ENCODE data around the gene LRRC8B. TPM values are rescaled to one million over a fixed set of nuclear protein-coding genes. Genes with fewer than 3 reads are reported as not detected.

Gene LRRC8B
- total and polyA plus RNA-seq, 2 experiments from 2014 or later = 0.32 to 0.54 TPM

DNA sequence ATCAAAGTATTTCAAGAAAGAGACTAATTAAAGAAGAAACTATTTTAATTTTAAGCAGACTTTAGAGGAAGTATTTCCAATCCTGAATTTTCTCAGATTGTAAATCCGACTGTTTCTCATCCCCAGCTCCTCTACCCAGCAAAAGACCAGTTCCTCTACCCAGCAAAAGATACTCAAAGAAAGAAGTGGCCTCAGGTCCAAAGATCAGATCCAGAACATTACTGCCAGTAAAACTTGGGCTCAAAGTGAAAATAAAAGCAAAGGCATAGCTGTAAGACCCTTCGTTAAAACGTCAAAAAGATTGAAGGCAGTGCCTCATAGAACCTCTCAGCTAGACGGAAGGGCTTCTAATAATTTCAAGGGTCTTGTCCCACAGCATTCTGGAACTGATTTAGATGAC lies 50.0 kb downstream of the LRRC8B start:
- H3K9ac ChIP-seq = no peak overlapping the region
- H3K79me2 ChIP-seq (ENCODE audit: insufficient read depth) = no peaks in the 10 kb centered on the region
- no peak overlapping the region for H3K4me2 ChIP-seq (ENCODE audit: unreplicated experiment)
- WGBS, 2 experiments (ENCODE audit: low coverage in 1 of 2, low lambda C conversion rate in 2 of 2, missing lambda C conversion rate in 2 of 2) = 80 to 82% methylated on average over 4 of the region's 4 CpGs
- TF ChIP-seq EZH2 (IDR thresholded peaks at IDR 0.05; ENCODE audit: insufficient read depth, poor library complexity, severe bottlenecking) (no peak), EZH2phosphoT487 (IDR thresholded peaks at IDR 0.05; ENCODE audit: insufficient read depth, low read depth) (no peak)
- no peak overlapping the region for H3K27ac ChIP-seq
- no peaks in the 10 kb centered on the region for H3K9me2 ChIP-seq (ENCODE audit: insufficient read depth)
- H2AFZ ChIP-seq = no peak overlapping the region
- H3K27me3 ChIP-seq (replicated peaks; ENCODE audit: insufficient read depth) = no peaks in the 10 kb centered on the region
- no peaks in the 10 kb centered on the region for H3K36me3 ChIP-seq (ENCODE audit: low read depth)
- no peaks in the 10 kb centered on the region for H3K4me1 ChIP-seq (ENCODE audit: insufficient read depth)
- in situ Hi-C loops (cut with MboI) = loop anchor here (25.0 kb wide), 1 partner anchor 87 kb away; no protein-coding TSS in a partner anchor
- H3F3A ChIP-seq (ENCODE audit: insufficient read depth) = no peaks in the 10 kb centered on the region
- H3K4me3 ChIP-seq = no peak overlapping the region
- no peaks in the 10 kb centered on the region for H3K9me3 ChIP-seq (ENCODE audit: low read depth)
- H4K20me1 ChIP-seq (ENCODE audit: insufficient read depth) = no peaks in the 10 kb centered on the region
- no peak for DNase-seq

DNA sequence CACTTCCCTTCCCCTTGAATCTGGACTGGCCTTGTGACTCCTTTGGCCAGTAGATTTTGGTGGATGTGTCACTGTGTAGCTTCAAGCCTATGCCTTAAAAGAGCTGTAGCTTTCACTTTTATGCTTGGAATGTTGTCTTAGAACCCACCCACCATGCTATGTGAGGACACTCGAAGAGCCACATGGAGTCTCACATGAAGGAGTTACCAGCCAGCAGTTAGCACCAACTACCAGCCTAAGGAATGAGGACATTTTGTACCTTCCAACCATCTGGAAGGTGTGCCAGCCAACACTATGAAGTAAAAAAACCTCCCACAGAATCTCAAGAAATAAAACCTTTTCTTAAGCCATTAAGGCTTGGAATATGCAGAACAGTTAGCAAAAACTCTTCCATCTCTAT lies 50.6 kb downstream of the LRRC8B start:
- no peaks in the 10 kb centered on the region for H3K27me3 ChIP-seq (replicated peaks; ENCODE audit: insufficient read depth)
- H3K9ac ChIP-seq = no peak overlapping the region
- H4K20me1 ChIP-seq (ENCODE audit: insufficient read depth) = no peaks in the 10 kb centered on the region
- no peaks in the 10 kb centered on the region for H3K9me2 ChIP-seq (ENCODE audit: insufficient read depth)
- no peak for DNase-seq
- no peaks in the 10 kb centered on the region for H3K36me3 ChIP-seq (ENCODE audit: low read depth)
- no peaks in the 10 kb centered on the region for H3K9me3 ChIP-seq (ENCODE audit: low read depth)
- TF ChIP-seq EZH2phosphoT487 (IDR thresholded peaks at IDR 0.05; ENCODE audit: insufficient read depth, low read depth) (no peak), EZH2 (IDR thresholded peaks at IDR 0.05; ENCODE audit: insufficient read depth, poor library complexity, severe bottlenecking) (no peak)
- in situ Hi-C loops (cut with MboI) = loop anchor here (25.0 kb wide), 1 partner anchor 88 kb away; no protein-coding TSS in a partner anchor
- no peak overlapping the region for H2AFZ ChIP-seq
- 33 to 48% methylated on average over 1 of the region's 1 CpG for WGBS, 2 experiments (ENCODE audit: low coverage in 1 of 2, low lambda C conversion rate in 2 of 2, missing lambda C conversion rate in 2 of 2)
- no peak overlapping the region for H3K27ac ChIP-seq
- H3K4me2 ChIP-seq (ENCODE audit: unreplicated experiment) = no peak overlapping the region
- H3K4me1 ChIP-seq (ENCODE audit: insufficient read depth) = no peaks in the 10 kb centered on the region
- H3F3A ChIP-seq (ENCODE audit: insufficient read depth) = no peaks in the 10 kb centered on the region
- H3K4me3 ChIP-seq = no peak overlapping the region
- H3K79me2 ChIP-seq (ENCODE audit: insufficient read depth) = no peaks in the 10 kb centered on the region

DNA sequence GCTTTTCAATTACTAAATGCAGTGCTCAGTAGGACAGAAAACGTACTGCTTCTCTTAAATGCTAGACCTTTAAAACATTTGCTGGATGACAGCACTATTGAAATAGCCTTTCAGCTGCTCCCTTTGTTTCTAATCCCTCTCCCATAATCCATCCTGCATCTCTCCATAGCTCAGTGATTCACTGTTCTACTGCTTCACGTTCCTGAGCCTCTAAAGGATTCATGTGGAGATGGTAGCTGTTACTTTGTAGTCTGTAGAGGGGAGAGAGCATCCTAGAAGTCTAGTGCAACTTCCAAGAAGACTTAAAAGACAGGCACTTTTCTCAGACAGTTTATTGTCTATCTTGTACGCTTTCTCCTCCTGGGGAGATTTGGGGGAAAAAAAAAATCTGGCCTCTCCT lies 51.4 kb downstream of the LRRC8B start:
- in situ Hi-C loops (cut with MboI) = loop anchor here (25.0 kb wide), 1 partner anchor 89 kb away; no protein-coding TSS in a partner anchor
- H2AFZ ChIP-seq = no peak overlapping the region
- 80 to 84% methylated on average over 3 of the region's 3 CpGs for WGBS, 2 experiments (ENCODE audit: low coverage in 1 of 2, low lambda C conversion rate in 2 of 2, missing lambda C conversion rate in 2 of 2)

DNA sequence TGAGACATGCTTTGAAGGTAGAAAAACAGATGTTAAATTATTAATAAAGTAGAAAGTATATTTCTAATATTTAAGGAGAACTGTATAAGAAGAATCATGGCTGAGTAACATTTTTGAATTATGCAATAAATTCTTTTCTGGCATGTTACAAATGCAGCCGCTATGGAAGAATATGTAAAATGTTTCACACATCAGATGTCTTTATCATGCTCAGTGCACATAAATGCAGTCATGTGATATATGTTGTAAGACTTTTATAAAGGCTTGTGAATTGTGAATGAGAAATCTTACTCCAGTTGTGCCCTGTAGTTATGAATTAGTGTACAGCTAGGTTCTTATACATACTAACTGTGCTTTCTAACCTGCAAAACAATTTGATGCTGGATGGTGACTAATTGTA lies 53.5 kb downstream of the LRRC8B start:
- Histone ChIP-seq H2AFZ (no peak overlapping the region), H3F3A (ENCODE audit: insufficient read depth) (no peaks in the 10 kb centered on the region), H3K9ac (no peak overlapping the region), H3K27me3 (replicated peaks; ENCODE audit: insufficient read depth) (no peaks in the 10 kb centered on the region), H3K9me3 (ENCODE audit: low read depth) (no peaks in the 10 kb centered on the region), H3K4me3 (no peak overlapping the region), H3K4me1 (ENCODE audit: insufficient read depth) (no peaks in the 10 kb centered on the region), H3K27ac (no peak overlapping the region), H4K20me1 (ENCODE audit: insufficient read depth) (no peaks in the 10 kb centered on the region), H3K4me2 (ENCODE audit: unreplicated experiment) (no peak overlapping the region), H3K36me3 (ENCODE audit: low read depth) (no peaks in the 10 kb centered on the region), H3K9me2 (ENCODE audit: insufficient read depth) (no peaks in the 10 kb centered on the region), H3K79me2 (ENCODE audit: insufficient read depth) (no peaks in the 10 kb centered on the region)
- in situ Hi-C loops (cut with MboI) = loop anchor here (25.0 kb wide), 1 partner anchor 91 kb away; no protein-coding TSS in a partner anchor
- no peak for DNase-seq
- WGBS, 2 experiments (ENCODE audit: low coverage in 1 of 2, low lambda C conversion rate in 2 of 2, missing lambda C conversion rate in 2 of 2) = 96 to 100% methylated on average over 1 of the region's 1 CpG
- TF ChIP-seq EZH2phosphoT487 (IDR thresholded peaks at IDR 0.05; ENCODE audit: insufficient read depth, low read depth) (no peak), EZH2 (IDR thresholded peaks at IDR 0.05; ENCODE audit: insufficient read depth, poor library complexity, severe bottlenecking) (no peak)

More for the DNA sequence above, 51.4 kb downstream of the LRRC8B start:
- H3K9me3 ChIP-seq (ENCODE audit: low read depth) = no peaks in the 10 kb centered on the region
- H3K36me3 ChIP-seq (ENCODE audit: low read depth) = no peaks in the 10 kb centered on the region
- H3K4me1 ChIP-seq (ENCODE audit: insufficient read depth) = no peaks in the 10 kb centered on the region
- H3K27me3 ChIP-seq (replicated peaks; ENCODE audit: insufficient read depth) = no peaks in the 10 kb centered on the region
- H3K9ac ChIP-seq = no peak overlapping the region
- no peak for DNase-seq
- H3K9me2 ChIP-seq (ENCODE audit: insufficient read depth) = no peaks in the 10 kb centered on the region
- no peaks in the 10 kb centered on the region for H3F3A ChIP-seq (ENCODE audit: insufficient read depth)
- TF ChIP-seq EZH2phosphoT487 (IDR thresholded peaks at IDR 0.05; ENCODE audit: insufficient read depth, low read depth) (no peak), EZH2 (IDR thresholded peaks at IDR 0.05; ENCODE audit: insufficient read depth, poor library complexity, severe bottlenecking) (no peak)
- no peak overlapping the region for H3K4me2 ChIP-seq (ENCODE audit: unreplicated experiment)
- H3K27ac ChIP-seq = no peak overlapping the region
- no peaks in the 10 kb centered on the region for H4K20me1 ChIP-seq (ENCODE audit: insufficient read depth)
- H3K4me3 ChIP-seq = no peak overlapping the region
- no peaks in the 10 kb centered on the region for H3K79me2 ChIP-seq (ENCODE audit: insufficient read depth)

Data from GM23248 (cell line).